ENCODE data around the gene ADAMTSL2. TPM values are rescaled to one million over a fixed set of nuclear protein-coding genes. Genes with fewer than 3 reads are reported as not detected.

The ADAMTSL2 gene
- polyA plus RNA-seq, 1 donor (not counting 4 experiments of a cell fraction or from before 2014, with no cell fraction given), result not detected

DNA sequence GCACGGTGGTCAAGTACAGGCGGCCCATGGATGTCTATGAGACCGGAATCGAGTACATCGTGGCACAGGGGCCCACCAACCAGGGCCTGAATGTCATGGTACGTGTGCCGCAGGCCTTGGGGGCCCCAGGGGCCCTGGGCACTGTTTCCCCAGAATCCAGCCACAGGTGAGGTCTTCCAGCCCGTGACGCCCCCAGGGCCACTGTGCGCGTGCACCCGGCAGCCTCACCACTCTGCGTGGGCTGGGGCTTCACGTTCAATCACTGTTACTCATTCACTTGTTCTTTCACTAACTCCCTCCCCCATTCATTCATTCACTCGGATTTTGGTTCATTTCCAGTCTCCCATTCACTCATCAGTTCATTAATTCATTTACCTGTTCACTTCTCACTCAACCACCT, 12.6 kb downstream of the ADAMTSL2 start:
- Histone ChIP-seq H3K4me2 (ENCODE audit: control insufficient read depth, extremely low read depth, insufficient read depth, low read depth, low read length) (no peak overlapping the region), H3K27me3 (ENCODE audit: control insufficient read depth, extremely low read depth, insufficient read depth, low read length) (peaks cover 7% of the 10 kb centered on the region), H3K9me3 (ENCODE audit: control insufficient read depth, low read depth, low read length) (no peaks in the 10 kb centered on the region), H3K4me1 (ENCODE audit: control insufficient read depth, extremely low read depth, insufficient read depth, low read length) (no peaks in the 10 kb centered on the region), H2AFZ (ENCODE audit: control insufficient read depth, low read length) (no peak overlapping the region), H3K9me1 (ENCODE audit: control insufficient read depth, extremely low read depth, insufficient read depth, low read length) (no peaks in the 10 kb centered on the region), H3K9ac (ENCODE audit: control insufficient read depth, extremely low read depth, insufficient read depth, low read length) (no peak overlapping the region), H4K20me1 (ENCODE audit: control insufficient read depth, extremely low read depth, insufficient read depth, low read length) (no peaks in the 10 kb centered on the region), H3K4me3 (ENCODE audit: control insufficient read depth in 2 of 3, extremely low read depth in 1 of 3, insufficient read depth in 2 of 3, low read depth in 1 of 3, low read length in 3 of 3) (no peak overlapping the region), H3K27ac (ENCODE audit: control insufficient read depth, insufficient read depth, low read length) (no peak overlapping the region), H3K79me2 (ENCODE audit: control insufficient read depth, insufficient read depth, low read length) (no peaks in the 10 kb centered on the region), H3K36me3 (ENCODE audit: control insufficient read depth in 2 of 2, extremely low read depth in 1 of 2, insufficient read depth in 2 of 2, low read length in 2 of 2) (no peaks in the 10 kb centered on the region)
- TF ChIP-seq CTCF (optimal IDR thresholded peaks at IDR 0.05 in 1 of 3, IDR thresholded peaks at IDR 0.05 in 1 of 3, conservative IDR thresholded peaks at IDR 0.05 in 1 of 3; ENCODE audit: extremely low read depth in 1 of 3, insufficient read depth in 2 of 3, low read length in 3 of 3) (no peak), EZH2 (IDR thresholded peaks at IDR 0.05; ENCODE audit: low read length) (no peak)
- no peak for FAIRE-seq
- no peak for DNase-seq (ENCODE audit: low read depth, low spot score)
- dilution Hi-C loops (cut with MboI; ENCODE audit: extremely low pct_ligation_motif_present, low sequenced_read_pairs), result no loop called here

GRCh38 chr9:133551446-133551845, 16.9 kb downstream of the ADAMTSL2 start:
- DNase-seq (ENCODE audit: low read depth, low spot score) (no peak), FAIRE-seq (no peak)
- H3K4me3 ChIP-seq (ENCODE audit: control insufficient read depth in 2 of 3, extremely low read depth in 1 of 3, insufficient read depth in 2 of 3, low read depth in 1 of 3, low read length in 3 of 3), result no peak overlapping the region
- dilution Hi-C loops (cut with MboI; ENCODE audit: extremely low pct_ligation_motif_present, low sequenced_read_pairs), result no loop called here
- no peaks in the 10 kb centered on the region for H4K20me1 ChIP-seq (ENCODE audit: control insufficient read depth, extremely low read depth, insufficient read depth, low read length)
- no peak overlapping the region for H3K4me2 ChIP-seq (ENCODE audit: control insufficient read depth, extremely low read depth, insufficient read depth, low read depth, low read length)
- no peak overlapping the region for H3K27ac ChIP-seq (ENCODE audit: control insufficient read depth, insufficient read depth, low read length)
- no peak overlapping the region for H3K9ac ChIP-seq (ENCODE audit: control insufficient read depth, extremely low read depth, insufficient read depth, low read length)
- no peaks in the 10 kb centered on the region for H3K4me1 ChIP-seq (ENCODE audit: control insufficient read depth, extremely low read depth, insufficient read depth, low read length)
- no peaks in the 10 kb centered on the region for H3K36me3 ChIP-seq (ENCODE audit: control insufficient read depth in 2 of 2, extremely low read depth in 1 of 2, insufficient read depth in 2 of 2, low read length in 2 of 2)
- TF ChIP-seq CTCF (optimal IDR thresholded peaks at IDR 0.05 in 1 of 3, IDR thresholded peaks at IDR 0.05 in 1 of 3, conservative IDR thresholded peaks at IDR 0.05 in 1 of 3; ENCODE audit: extremely low read depth in 1 of 3, insufficient read depth in 2 of 3, low read length in 3 of 3), result no peak
- H3K9me3 ChIP-seq (ENCODE audit: control insufficient read depth, low read depth, low read length), result no peaks in the 10 kb centered on the region
- no peak overlapping the region for H2AFZ ChIP-seq (ENCODE audit: control insufficient read depth, low read length)
- H3K27me3 ChIP-seq (ENCODE audit: control insufficient read depth, extremely low read depth, insufficient read depth, low read length), result no peaks in the 10 kb centered on the region
- H3K9me1 ChIP-seq (ENCODE audit: control insufficient read depth, extremely low read depth, insufficient read depth, low read length), result no peaks in the 10 kb centered on the region
- H3K79me2 ChIP-seq (ENCODE audit: control insufficient read depth, insufficient read depth, low read length), result no peaks in the 10 kb centered on the region
